IMR-90 (cell line): ENCODE results near the gene ADAMTS12. TPM values are rescaled to one million over a fixed set of nuclear protein-coding genes. Genes with fewer than 3 reads are reported as not detected.

Experiments used
- ATAC-seq: fragments of 200-7000 bp; cut with Tn5 transposase; 2 replicates; pipeline ENCODE4 v1.9.1; 2020; ENCODE audit warnings: low read depth, mild to moderate bottlenecking, moderate library complexity
- BruUV-seq: library from RNA; stranded (reverse); fragments of 400-500 nt; replicated peaks from 2 replicates; lab custom pipeline; 2021; lab: Mats Ljungman, UMichigan
- CTCF ChIA-PET: fragments of 300-600 bp; formaldehyde crosslinking; extraction: SDS; loops from one replicate; lab custom pipeline; 2021; ENCODE audit warnings: antibody characterized with exemption; lab: Yijun Ruan, JAX
- POLR2A ChIA-PET: fragments of 300-600 bp; sonication (Branson Sonifier 250); formaldehyde crosslinking; loops from one replicate; lab custom pipeline; 2022; ENCODE audit warnings: antibody characterized with exemption; ENCODE audit not compliant: unreplicated experiment; lab: Charles Lee
- DNase-seq: peaks from one replicate; pipeline ENCODE4 v3.0.0; 2013
- H2AFZ ChIP-seq: replicated peaks from 2 replicates; pipeline ENCODE3; 2013; ENCODE audit warnings: low read length, mild to moderate bottlenecking; ENCODE audit not compliant: poor library complexity
- H2AK5ac ChIP-seq: 2 replicates; pipeline ENCODE4 v1.6.1; 2013; ENCODE audit warnings: low read depth, low read length, inconsistent platforms
- H2AK9ac ChIP-seq: replicated peaks from 2 replicates; pipeline ENCODE3; 2013; ENCODE audit warnings: mild to moderate bottlenecking, low read depth, low read length, moderate library complexity; ENCODE audit not compliant: poor library complexity
- H2BK120ac ChIP-seq: 2 replicates; pipeline ENCODE4 v1.6.1; 2013; ENCODE audit warnings: low read depth, low read length, inconsistent platforms
- H2BK15ac ChIP-seq: 3 replicates; pipeline ENCODE4 v1.6.1; 2013; ENCODE audit warnings: low read depth, low read length, inconsistent platforms
- H2BK20ac ChIP-seq: 2 replicates; pipeline ENCODE4 v1.6.1; 2013; ENCODE audit warnings: low read depth, mild to moderate bottlenecking, inconsistent platforms, low read length, moderate library complexity
- H2BK5ac ChIP-seq: 2 replicates; pipeline ENCODE4 v1.6.1; 2013; ENCODE audit warnings: mild to moderate bottlenecking, low read depth, low read length, inconsistent platforms; ENCODE audit not compliant: poor library complexity, severe bottlenecking
- H3K14ac ChIP-seq: replicated peaks from 2 replicates; pipeline ENCODE4 v1.6.1; 2013; ENCODE audit warnings: low read depth, low read length, inconsistent platforms
- H3K18ac ChIP-seq: 2 replicates; pipeline ENCODE4 v1.6.1; 2013; ENCODE audit warnings: low read depth, low read length, control low read depth
- H3K23ac ChIP-seq: 2 replicates; pipeline ENCODE4 v1.6.1; 2013; ENCODE audit warnings: low read depth, low read length, inconsistent platforms
- H3K27ac ChIP-seq: 2 replicates; pipeline ENCODE4 v1.5.1; 2013; ENCODE audit warnings: mild to moderate bottlenecking, control low read depth, low read length; ENCODE audit not compliant: insufficient read depth
- H3K27me3 ChIP-seq: 2 replicates; pipeline ENCODE4 v1.6.1; 2013; ENCODE audit warnings: low read length; ENCODE audit not compliant: control insufficient read depth, insufficient read depth
- H3K36me3 ChIP-seq: 2 replicates; pipeline ENCODE4 v1.6.1; 2013; ENCODE audit warnings: low read length, mixed read lengths; ENCODE audit not compliant: control insufficient read depth, insufficient read depth
- H3K4ac ChIP-seq: 2 replicates; pipeline ENCODE4 v1.6.1; 2013; ENCODE audit warnings: low read depth, low read length, inconsistent platforms
- H3K4me1 ChIP-seq: 2 replicates; pipeline ENCODE4 v1.6.1; 2013; ENCODE audit warnings: low read length, mixed read lengths; ENCODE audit not compliant: control insufficient read depth, insufficient read depth
- H3K4me2 ChIP-seq: 2 replicates; pipeline ENCODE4 v1.6.1; 2013; ENCODE audit warnings: low read depth, mild to moderate bottlenecking, control low read depth, low read length, moderate library complexity
- H3K4me3 ChIP-seq: 2 replicates; pipeline ENCODE4 v1.5.1; 2013; ENCODE audit warnings: low read depth, mild to moderate bottlenecking, control low read depth, low read length, moderate library complexity; ENCODE audit not compliant: insufficient read depth
- H3K56ac ChIP-seq: 2 replicates; pipeline ENCODE4 v1.6.1; 2013; ENCODE audit warnings: low read length, inconsistent platforms; ENCODE audit not compliant: insufficient read depth; ENCODE audit errors: extremely low read depth
- H3K79me1 ChIP-seq, 2 experiments: 2 replicates each; pipeline ENCODE4 v1.6.1; 2013; ENCODE audit warnings: low read length in 2 of 2, inconsistent platforms in 1 of 2, low read depth in 1 of 2
- H3K9ac ChIP-seq: 2 replicates; pipeline ENCODE4 v1.6.1; 2013; ENCODE audit warnings: low read depth, low read length, control low read depth
- H3K9me1 ChIP-seq: 2 replicates; pipeline ENCODE4 v1.6.1; 2013; ENCODE audit warnings: low read length, inconsistent platforms; ENCODE audit not compliant: insufficient read depth
- H3K9me3 ChIP-seq: 2 replicates; pipeline ENCODE4 v1.6.1; 2013; ENCODE audit warnings: low read length; ENCODE audit not compliant: control insufficient read depth, insufficient read depth
- H4K20me1 ChIP-seq: 2 replicates; pipeline ENCODE4 v1.6.1; 2013; ENCODE audit warnings: low read length, inconsistent platforms; ENCODE audit not compliant: insufficient read depth
- H4K5ac ChIP-seq: 2 replicates; pipeline ENCODE4 v1.6.1; 2013; ENCODE audit warnings: mild to moderate bottlenecking, low read depth, low read length, control low read depth
- H4K8ac ChIP-seq, 2 experiments: 2 replicates each; pipeline ENCODE4 v1.6.1; 2013; ENCODE audit warnings: low read depth in 2 of 2, low read length in 2 of 2, control low read depth in 1 of 2, inconsistent platforms in 1 of 2
- H4K91ac ChIP-seq: 2 replicates; pipeline ENCODE4 v1.6.1; 2013; ENCODE audit warnings: low read depth, low read length, inconsistent platforms; ENCODE audit not compliant: insufficient read depth
- BHLHE40 ChIP-seq: fragments of 150-350 bp; IDR thresholded peaks from 2 replicates; pipeline ENCODE4 v1.6.1; 2016; ENCODE audit warnings: mild to moderate bottlenecking, low read depth, low read length
- CEBPB ChIP-seq: IDR thresholded peaks from 2 replicates; pipeline ENCODE4 v1.6.1; 2012; ENCODE audit warnings: low read depth, low read length, improper control_type of control experiment
- FOS ChIP-seq: fragments of 150-350 bp; IDR thresholded peaks from 2 replicates; pipeline ENCODE4 v1.6.1; 2016; ENCODE audit warnings: low read depth, low read length
- MAFK ChIP-seq: IDR thresholded peaks from 2 replicates; pipeline ENCODE4 v1.6.1; 2012; ENCODE audit warnings: low read depth, low read length, improper control_type of control experiment
- MXI1 ChIP-seq: IDR thresholded peaks from 2 replicates; pipeline ENCODE4 v1.6.1; 2012; ENCODE audit warnings: low read depth, mild to moderate bottlenecking, low read length, moderate library complexity, borderline replicate concordance
- NFE2L2 ChIP-seq: fragments of 150-350 bp; IDR thresholded peaks from 2 replicates; pipeline ENCODE4 v1.6.1; 2016; ENCODE audit warnings: low read depth, mild to moderate bottlenecking, low read length
- POLR2A ChIP-seq: IDR thresholded peaks from 2 replicates; pipeline ENCODE4 v1.6.1; 2012; ENCODE audit warnings: mild to moderate bottlenecking, low read depth, low read length
- RAD21 ChIP-seq: IDR thresholded peaks from 2 replicates; pipeline ENCODE4 v1.6.1; 2012; ENCODE audit warnings: low read length, improper control_type of control experiment
- RCOR1 ChIP-seq: IDR thresholded peaks from 2 replicates; pipeline ENCODE4 v1.6.1; 2012; ENCODE audit warnings: mild to moderate bottlenecking, low read length, improper control_type of control experiment; ENCODE audit not compliant: insufficient replicate concordance
- RFX5 ChIP-seq: IDR thresholded peaks from 2 replicates; pipeline ENCODE4 v1.8.0; 2012; ENCODE audit warnings: low read depth, mild to moderate bottlenecking, low read length, moderate library complexity
- WGBS, 2 experiments: methylation state at CpG; one replicate each; pipeline versions ENCODE4 v1.1.5 to v1.1.7; 2013; ENCODE audit warnings: missing lambda C conversion rate in 2 of 2; ENCODE audit not compliant: insufficient read length in 1 of 2; ENCODE audit errors: extremely low coverage in 2 of 2; 5-methylcytosine and 5-hydroxymethylcytosine counted together
- dilution Hi-C: fragments of 300-500 bp; cut with HindIII; formaldehyde crosslinking; loops from one replicate; pipeline ENCODE4 v1.14.3; 2018; ENCODE audit warnings: low sequenced_read_pairs; ENCODE audit not compliant: unreplicated experiment
- in situ Hi-C: fragments of 300-500 bp; cut with MboI; formaldehyde crosslinking; loops from 3 replicates; pipeline ENCODE4 v1.14.3; 2019; ENCODE audit warnings: low sequenced_read_pairs, inconsistent platforms, mixed read lengths
- intact Hi-C: fragments of 100-400 bp; cut with micrococcal nuclease; formaldehyde crosslinking; loops from 2 replicates; pipeline ENCODE4 v1.10.0; 2022
- polyA plus RNA-seq, 3 experiments: library from polyadenylated mRNA; depleted of rRNA; stranded (reverse); fragments of >200 nt; gene quantifications; 2 replicates each; pipeline ENCODE4 v1.2.3, GENCODE V29; 2012; ENCODE audit warnings: low replicate concordance in 1 of 3
- total RNA-seq: library from RNA; depleted of rRNA; stranded (reverse); fragments of >200 nt; gene quantifications from 2 replicates; pipeline ENCODE4 v1.2.3, GENCODE V29; 2012
- TF ChIP-seq, protein P1 (sequence below): fragments of 150-350 bp; IDR thresholded peaks from 2 replicates; pipeline ENCODE4 v1.6.1; 2017; ENCODE audit warnings: mild to moderate bottlenecking, antibody characterized with exemption, low read length, low read depth
- TF ChIP-seq, protein P2 (sequence below): fragments of 150-350 bp; IDR thresholded peaks from 2 replicates; pipeline ENCODE4 v1.6.1; 2016; ENCODE audit warnings: low read depth, mild to moderate bottlenecking, low read length, moderate library complexity, borderline replicate concordance

ADAMTS12 gene
- total and polyA plus RNA-seq, 2 of the 4 experiments (the other 2 are of a cell fraction): 27.3 to 51.3 TPM

DNA sequence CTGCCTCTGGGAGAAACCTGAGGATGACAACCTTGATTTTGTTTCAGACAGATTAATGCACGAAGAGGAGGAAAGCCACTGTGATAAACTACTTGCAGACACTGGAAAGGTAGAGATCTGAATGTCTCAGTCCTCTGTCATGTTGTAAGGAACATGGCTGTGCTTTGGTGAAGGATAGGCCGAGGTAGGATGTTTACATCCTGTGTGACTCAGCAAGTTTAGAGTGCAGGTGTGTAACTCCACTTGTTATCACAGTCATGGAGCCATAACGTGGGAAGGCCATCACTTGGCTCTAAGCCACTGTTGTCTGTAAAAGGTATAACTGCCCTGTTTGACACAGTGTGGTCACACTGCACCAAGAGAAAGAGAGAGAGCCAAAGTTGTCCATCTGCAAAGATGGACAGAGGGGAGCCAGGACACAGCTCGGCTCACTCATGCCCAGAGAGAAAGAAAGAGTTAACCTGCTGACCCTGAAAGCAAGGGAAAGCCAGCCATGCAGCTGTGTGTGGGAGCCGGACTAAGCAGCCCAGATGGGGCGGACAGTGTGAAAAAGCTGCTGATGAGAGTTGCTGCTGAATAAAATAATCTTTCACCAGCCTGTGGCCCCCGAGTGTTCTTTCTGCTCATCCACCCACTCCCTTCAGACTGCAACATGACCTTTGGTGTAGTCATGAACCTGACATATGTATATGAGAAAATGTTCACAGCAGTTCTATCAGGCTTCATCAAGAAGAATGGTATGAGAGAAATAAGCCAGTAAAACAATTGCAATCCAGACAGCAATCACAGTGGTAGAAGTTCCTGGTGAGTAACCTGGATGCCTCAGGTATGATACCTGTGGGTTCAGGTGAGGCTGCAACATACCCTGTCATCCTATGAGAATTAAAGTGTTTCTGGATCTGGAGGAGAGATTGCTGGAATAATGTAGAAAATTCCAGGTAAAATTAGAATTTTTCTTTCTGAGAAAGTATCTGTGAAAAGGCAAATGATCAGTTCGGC is 335.2 kb downstream of the ADAMTS12 start (continued):
- no peak for TF ChIP-seq RCOR1
- no peak for TF ChIP-seq POLR2A
- no peak for TF ChIP-seq MAFK

DNA sequence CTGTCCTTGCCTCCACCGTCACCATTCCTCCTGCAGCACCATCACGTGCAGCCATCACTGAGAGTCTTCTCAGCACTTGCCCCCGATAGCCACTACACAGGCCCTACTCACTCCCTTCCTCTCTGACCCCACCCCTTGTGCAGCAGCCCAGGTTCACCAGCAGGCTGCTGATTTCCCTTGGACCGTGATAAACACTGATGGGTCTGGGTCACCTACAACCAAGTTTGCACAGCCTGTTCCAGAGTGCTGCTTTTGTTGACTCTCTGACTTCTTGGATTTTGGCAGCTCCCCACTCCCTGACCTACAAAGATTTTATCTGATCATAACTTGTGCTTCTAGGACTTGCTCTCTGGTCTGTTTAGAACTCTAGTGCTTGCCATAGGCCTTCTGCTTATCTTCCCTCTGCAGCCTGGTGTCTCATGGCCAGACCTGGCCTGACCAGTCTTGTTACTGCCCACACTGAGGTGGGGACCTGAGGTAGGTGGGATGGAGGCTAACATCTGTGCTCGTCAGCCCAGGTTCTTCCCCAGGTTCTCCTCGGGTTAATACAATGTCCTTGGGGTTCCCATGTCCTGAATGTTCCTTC is 341.7 kb downstream of the ADAMTS12 start:
- no TSS peak for BruUV-seq
- no peak for DNase-seq
- 93% methylated on average over 4 of the region's 6 CpGs; no CpG with 5 or more reads in 1 of the 2 experiments for WGBS, 2 experiments
- in situ Hi-C loops: no loop called here
- H3K27me3 ChIP-seq: no peaks in the 10 kb centered on the region
- no peak overlapping the region for H4K91ac ChIP-seq
- no peak overlapping the region for H3K9ac ChIP-seq
- no peak overlapping the region for H3K4me2 ChIP-seq
- H4K8ac ChIP-seq: no peak overlapping the region
- no peak overlapping the region for H3K56ac ChIP-seq
- H3K27ac ChIP-seq: no peak overlapping the region
- H3K9me1 ChIP-seq: no peaks in the 10 kb centered on the region
- intact Hi-C loops: no loop called here
- CTCF ChIA-PET: no interaction called here
- no peaks in the 10 kb centered on the region; the same call in 1 of the 2 replicates for H3K4me1 ChIP-seq
- no peak overlapping the region for H2AK5ac ChIP-seq
- H2BK120ac ChIP-seq: no peak overlapping the region
- POLR2A ChIA-PET: no interaction called here
- H3K4me3 ChIP-seq: no peak overlapping the region
- dilution Hi-C loops: no loop called here
- H3K14ac ChIP-seq: no peak overlapping the region
- no peak overlapping the region for H2BK5ac ChIP-seq
- H4K20me1 ChIP-seq: no peaks in the 10 kb centered on the region
- H4K5ac ChIP-seq: no peak overlapping the region
- H2BK15ac ChIP-seq: no peak overlapping the region
- H3K18ac ChIP-seq: no peak overlapping the region
- no peak overlapping the region for H2AK9ac ChIP-seq
- no peak overlapping the region for H2BK20ac ChIP-seq
- H3K9me3 ChIP-seq: no peaks in the 10 kb centered on the region
- H3K23ac ChIP-seq: no peak overlapping the region
- no peak overlapping the region for H3K4ac ChIP-seq
- ATAC-seq: no peak
- no peak overlapping the region for H2AFZ ChIP-seq
- H3K79me1 ChIP-seq: no peaks in the 10 kb centered on the region
- peaks cover 5% of the 10 kb centered on the region; the same call in 1 of the 2 replicates for H3K36me3 ChIP-seq
- no peak for TF ChIP-seq MAFK
- TF ChIP-seq FOS: no peak
- no peak for TF ChIP-seq RFX5
- TF ChIP-seq CEBPB: no peak
- TF ChIP-seq, protein P1, sequence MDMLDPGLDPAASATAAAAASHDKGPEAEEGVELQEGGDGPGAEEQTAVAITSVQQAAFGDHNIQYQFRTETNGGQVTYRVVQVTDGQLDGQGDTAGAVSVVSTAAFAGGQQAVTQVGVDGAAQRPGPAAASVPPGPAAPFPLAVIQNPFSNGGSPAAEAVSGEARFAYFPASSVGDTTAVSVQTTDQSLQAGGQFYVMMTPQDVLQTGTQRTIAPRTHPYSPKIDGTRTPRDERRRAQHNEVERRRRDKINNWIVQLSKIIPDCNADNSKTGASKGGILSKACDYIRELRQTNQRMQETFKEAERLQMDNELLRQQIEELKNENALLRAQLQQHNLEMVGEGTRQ: no peak
- no peak for TF ChIP-seq MXI1
- TF ChIP-seq, protein P2, sequence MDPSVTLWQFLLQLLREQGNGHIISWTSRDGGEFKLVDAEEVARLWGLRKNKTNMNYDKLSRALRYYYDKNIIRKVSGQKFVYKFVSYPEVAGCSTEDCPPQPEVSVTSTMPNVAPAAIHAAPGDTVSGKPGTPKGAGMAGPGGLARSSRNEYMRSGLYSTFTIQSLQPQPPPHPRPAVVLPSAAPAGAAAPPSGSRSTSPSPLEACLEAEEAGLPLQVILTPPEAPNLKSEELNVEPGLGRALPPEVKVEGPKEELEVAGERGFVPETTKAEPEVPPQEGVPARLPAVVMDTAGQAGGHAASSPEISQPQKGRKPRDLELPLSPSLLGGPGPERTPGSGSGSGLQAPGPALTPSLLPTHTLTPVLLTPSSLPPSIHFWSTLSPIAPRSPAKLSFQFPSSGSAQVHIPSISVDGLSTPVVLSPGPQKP: no peak
- TF ChIP-seq BHLHE40: no peak
- TF ChIP-seq NFE2L2: no peak
- TF ChIP-seq RAD21: no peak
